HepG2 (cell line): ENCODE data around the gene TNIP1. TPM values are rescaled to one million over a fixed set of nuclear protein-coding genes. Genes with fewer than 3 reads are reported as not detected.
A peak's percentile ranks its signal among the peaks of the same experiment; 100 is the strongest.

Experiments
- GFI1 ChIP-seq: sonication (generic); formaldehyde crosslinking; IDR thresholded peaks from 2 replicates; pipeline ENCODE4 v1.5.0; 2020; ENCODE audit warnings: missing genetic modification reagents, mild to moderate bottlenecking, borderline replicate concordance
- KDM1A ChIP-seq: IDR thresholded peaks from 2 replicates; pipeline ENCODE4 v1.6.1; 2016; ENCODE audit warnings: missing compliant biosample characterization
- MEF2D ChIP-seq: sonication (generic); formaldehyde crosslinking; IDR thresholded peaks from 2 replicates; pipeline ENCODE4 v1.5.1; 2020; ENCODE audit warnings: mild to moderate bottlenecking, missing genetic modification reagents
- MIER2 ChIP-seq: IDR thresholded peaks from 2 replicates; pipeline ENCODE4 v1.6.1; 2016; ENCODE audit warnings: missing biosample characterization, missing genetic modification reagents
- NFE2 ChIP-seq: sonication (generic); formaldehyde crosslinking; IDR thresholded peaks from 2 replicates; pipeline ENCODE4 v1.4.0; 2020; ENCODE audit warnings: missing genetic modification reagents
- NFRKB ChIP-seq: fragments of 450-650 bp; IDR thresholded peaks from 2 replicates; pipeline ENCODE4 v1.6.1; 2017
- SMAD1 ChIP-seq: sonication (generic); formaldehyde crosslinking; IDR thresholded peaks from 2 replicates; pipeline ENCODE4 v1.4.0; 2020; ENCODE audit warnings: missing genetic modification reagents, low read depth, mild to moderate bottlenecking, borderline replicate concordance
- YEATS4 ChIP-seq: sonication (generic); formaldehyde crosslinking; IDR thresholded peaks from 2 replicates; pipeline ENCODE4 v1.4.0; 2020; ENCODE audit warnings: missing genetic modification reagents, borderline replicate concordance
- ZBTB21 ChIP-seq: sonication (generic); formaldehyde crosslinking; IDR thresholded peaks from 2 replicates; pipeline ENCODE4 v1.4.0; 2020; ENCODE audit warnings: missing genetic modification reagents
- ZEB1 ChIP-seq: IDR thresholded peaks from 2 replicates; pipeline ENCODE4 v1.6.1; 2012; ENCODE audit warnings: mild to moderate bottlenecking, low read depth, inconsistent platforms; ENCODE audit not compliant: insufficient replicate concordance
- ZNF136 ChIP-seq: sonication (generic); formaldehyde crosslinking; IDR thresholded peaks from 2 replicates; pipeline ENCODE4 v1.8.1; 2022; ENCODE audit warnings: low read depth, mild to moderate bottlenecking, moderate library complexity, missing genetic modification reagents
- ZNF335 ChIP-seq: sonication (generic); formaldehyde crosslinking; IDR thresholded peaks from 2 replicates; pipeline ENCODE4 v1.4.0; 2020; ENCODE audit warnings: missing genetic modification reagents
- ZNF776 ChIP-seq: sonication (generic); formaldehyde crosslinking; IDR thresholded peaks from 2 replicates; pipeline ENCODE4 v1.4.0; 2020; ENCODE audit warnings: mild to moderate bottlenecking, missing genetic modification reagents
- ZNF879 ChIP-seq: sonication (generic); formaldehyde crosslinking; IDR thresholded peaks from 2 replicates; pipeline ENCODE4 v1.8.1; 2023; ENCODE audit warnings: missing genetic modification reagents
- polyA plus RNA-seq, 8 experiments: library from polyadenylated mRNA; depleted of rRNA in 3 of 8; stranded (reverse) in 7 of 8; unstranded in 1 of 8; fragments of >200 nt; fragmentation: Illumina TruSeq in 4 of 8; extraction: Trizol in 4 of 8; gene quantifications; 2 replicates each; pipeline versions ENCODE4 v1.2.1 to v1.2.3, GENCODE V29; 2011 to 2016; ENCODE audit warnings: low read depth in 4 of 8, missing spikeins in 1 of 8, mixed read lengths in 1 of 8; ENCODE audit not compliant: insufficient read depth in 1 of 8
- total RNA-seq, 5 experiments: library from RNA; depleted of rRNA; stranded (reverse); fragments of >200 nt; fragmentation: Illumina TruSeq; extraction: Trizol; gene quantifications; 2 replicates each; pipeline ENCODE4 v1.2.3, GENCODE V29; 2016; ENCODE audit warnings: low read depth in 1 of 5
- TF ChIP-seq, protein P1 (sequence below): sonication (generic); formaldehyde crosslinking; IDR thresholded peaks from 2 replicates; pipeline ENCODE4 v1.8.0; 2022; ENCODE audit warnings: low read depth, missing genetic modification reagents
- TF ChIP-seq, protein P2 (sequence below): sonication (generic); formaldehyde crosslinking; IDR thresholded peaks from 2 replicates; pipeline ENCODE4 v1.4.0; 2020; ENCODE audit warnings: missing genetic modification reagents, borderline replicate concordance
- TF ChIP-seq, protein P3 (sequence below): IDR thresholded peaks from 2 replicates; pipeline ENCODE4 v1.6.1; 2018; ENCODE audit warnings: missing genetic modification reagents
- TF ChIP-seq, protein P4 (sequence below): sonication (generic); formaldehyde crosslinking; IDR thresholded peaks from 2 replicates; pipeline ENCODE4 v1.4.0; 2020; ENCODE audit warnings: low read depth, mild to moderate bottlenecking, missing genetic modification reagents
- TF ChIP-seq, protein P5 (sequence below), 2 experiments: sonication (generic) in 1 of 2; formaldehyde crosslinking in 1 of 2; IDR thresholded peaks; 2 replicates each; pipeline versions ENCODE4 v1.5.1 to v1.6.1; 2011 to 2020; ENCODE audit warnings: borderline replicate concordance in 1 of 2, low read depth in 1 of 2, low read length in 1 of 2, mild to moderate bottlenecking in 1 of 2, missing genetic modification reagents in 1 of 2, moderate library complexity in 1 of 2

The TNIP1 gene
- total and polyA plus RNA-seq, 2 of the 13 experiments (the other 11 are each of a cell fraction or from before 2014, with no cell fraction given), result 26.2 to 45.9 TPM

DNA sequence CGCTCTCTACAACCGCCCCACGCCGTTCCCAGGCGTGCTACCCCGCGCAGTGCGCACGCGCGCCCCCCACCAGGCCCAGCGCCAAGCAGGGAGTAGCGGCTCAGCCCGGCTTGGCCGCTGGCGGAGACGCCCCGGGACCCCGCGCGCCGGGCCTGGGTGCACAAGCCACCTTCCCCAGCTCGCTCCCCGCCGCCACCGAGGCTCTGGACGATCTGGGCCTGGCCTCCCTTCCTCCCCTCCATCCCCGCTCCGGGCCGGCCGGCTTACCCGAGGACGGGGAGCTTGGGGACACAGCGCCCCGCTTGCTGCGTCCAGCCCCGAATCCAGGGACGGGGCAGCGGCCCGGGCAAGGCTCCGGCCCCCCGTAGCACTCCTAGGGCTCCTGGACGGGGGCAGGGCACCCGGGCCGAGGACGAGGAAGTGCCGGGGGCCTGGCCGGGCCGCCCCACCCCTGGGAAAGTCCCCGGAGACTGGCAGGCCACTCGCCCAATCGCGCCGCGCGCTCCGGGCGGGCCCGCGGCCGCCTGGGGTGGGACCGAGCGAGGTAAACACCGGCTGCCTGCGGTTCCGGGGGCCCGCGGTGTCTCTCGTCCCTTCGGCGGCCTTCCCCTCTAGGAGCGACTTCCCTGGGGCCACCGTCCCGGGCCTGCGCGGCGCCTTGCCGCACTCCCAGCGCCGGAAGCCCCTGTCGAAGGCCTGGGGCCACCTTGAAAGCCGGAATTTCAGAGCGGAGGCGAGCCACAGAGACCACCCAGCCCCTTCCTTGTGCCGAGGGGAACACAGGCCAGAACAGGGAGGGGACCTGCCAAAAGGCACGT, at the start of gene TNIP1 (continued):
- TF ChIP-seq, protein P1, sequence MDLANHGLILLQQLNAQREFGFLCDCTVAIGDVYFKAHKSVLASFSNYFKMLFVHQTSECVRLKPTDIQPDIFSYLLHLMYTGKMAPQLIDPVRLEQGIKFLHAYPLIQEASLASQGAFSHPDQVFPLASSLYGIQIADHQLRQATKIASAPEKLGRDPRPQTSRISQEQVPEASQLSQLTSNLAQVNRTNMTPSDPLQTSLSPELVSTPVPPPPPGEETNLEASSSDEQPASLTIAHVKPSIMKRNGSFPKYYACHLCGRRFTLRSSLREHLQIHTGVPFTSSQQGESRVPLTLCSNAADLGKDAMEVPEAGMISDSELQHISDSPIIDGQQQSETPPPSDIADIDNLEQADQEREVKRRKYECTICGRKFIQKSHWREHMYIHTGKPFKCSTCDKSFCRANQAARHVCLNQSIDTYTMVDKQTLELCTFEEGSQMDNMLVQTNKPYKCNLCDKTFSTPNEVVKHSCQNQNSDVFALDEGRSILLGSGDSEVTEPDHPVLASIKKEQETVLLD (CRISPR knock-in tag), result no peak; the same call in 1 of the 2 replicates
- TF ChIP-seq, protein P2, sequence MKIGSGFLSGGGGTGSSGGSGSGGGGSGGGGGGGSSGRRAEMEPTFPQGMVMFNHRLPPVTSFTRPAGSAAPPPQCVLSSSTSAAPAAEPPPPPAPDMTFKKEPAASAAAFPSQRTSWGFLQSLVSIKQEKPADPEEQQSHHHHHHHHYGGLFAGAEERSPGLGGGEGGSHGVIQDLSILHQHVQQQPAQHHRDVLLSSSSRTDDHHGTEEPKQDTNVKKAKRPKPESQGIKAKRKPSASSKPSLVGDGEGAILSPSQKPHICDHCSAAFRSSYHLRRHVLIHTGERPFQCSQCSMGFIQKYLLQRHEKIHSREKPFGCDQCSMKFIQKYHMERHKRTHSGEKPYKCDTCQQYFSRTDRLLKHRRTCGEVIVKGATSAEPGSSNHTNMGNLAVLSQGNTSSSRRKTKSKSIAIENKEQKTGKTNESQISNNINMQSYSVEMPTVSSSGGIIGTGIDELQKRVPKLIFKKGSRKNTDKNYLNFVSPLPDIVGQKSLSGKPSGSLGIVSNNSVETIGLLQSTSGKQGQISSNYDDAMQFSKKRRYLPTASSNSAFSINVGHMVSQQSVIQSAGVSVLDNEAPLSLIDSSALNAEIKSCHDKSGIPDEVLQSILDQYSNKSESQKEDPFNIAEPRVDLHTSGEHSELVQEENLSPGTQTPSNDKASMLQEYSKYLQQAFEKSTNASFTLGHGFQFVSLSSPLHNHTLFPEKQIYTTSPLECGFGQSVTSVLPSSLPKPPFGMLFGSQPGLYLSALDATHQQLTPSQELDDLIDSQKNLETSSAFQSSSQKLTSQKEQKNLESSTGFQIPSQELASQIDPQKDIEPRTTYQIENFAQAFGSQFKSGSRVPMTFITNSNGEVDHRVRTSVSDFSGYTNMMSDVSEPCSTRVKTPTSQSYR (CRISPR knock-in tag), result peak; percentile 29; the same call in 1 of the 2 replicates
- TF ChIP-seq MEF2D (CRISPR knock-in tag), result peak; percentile 79
- no peak for TF ChIP-seq NFE2 (CRISPR knock-in tag)
- TF ChIP-seq MIER2 (CRISPR knock-in tag), result no peak
- peak; percentile 98 for TF ChIP-seq YEATS4 (CRISPR knock-in tag)
- TF ChIP-seq, protein P3, sequence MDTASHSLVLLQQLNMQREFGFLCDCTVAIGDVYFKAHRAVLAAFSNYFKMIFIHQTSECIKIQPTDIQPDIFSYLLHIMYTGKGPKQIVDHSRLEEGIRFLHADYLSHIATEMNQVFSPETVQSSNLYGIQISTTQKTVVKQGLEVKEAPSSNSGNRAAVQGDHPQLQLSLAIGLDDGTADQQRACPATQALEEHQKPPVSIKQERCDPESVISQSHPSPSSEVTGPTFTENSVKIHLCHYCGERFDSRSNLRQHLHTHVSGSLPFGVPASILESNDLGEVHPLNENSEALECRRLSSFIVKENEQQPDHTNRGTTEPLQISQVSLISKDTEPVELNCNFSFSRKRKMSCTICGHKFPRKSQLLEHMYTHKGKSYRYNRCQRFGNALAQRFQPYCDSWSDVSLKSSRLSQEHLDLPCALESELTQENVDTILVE, result peak; percentile 96; the same call in 1 of the 2 replicates
- peak; percentile 42 for TF ChIP-seq ZEB1
- TF ChIP-seq NFRKB, result no peak
- TF ChIP-seq SMAD1 (CRISPR knock-in tag), result peak; percentile 92; the same call in 1 of the 2 replicates
- peak; percentile 70; the same call in 1 of the 2 replicates for TF ChIP-seq ZNF335 (CRISPR knock-in tag)
- TF ChIP-seq, protein P4, sequence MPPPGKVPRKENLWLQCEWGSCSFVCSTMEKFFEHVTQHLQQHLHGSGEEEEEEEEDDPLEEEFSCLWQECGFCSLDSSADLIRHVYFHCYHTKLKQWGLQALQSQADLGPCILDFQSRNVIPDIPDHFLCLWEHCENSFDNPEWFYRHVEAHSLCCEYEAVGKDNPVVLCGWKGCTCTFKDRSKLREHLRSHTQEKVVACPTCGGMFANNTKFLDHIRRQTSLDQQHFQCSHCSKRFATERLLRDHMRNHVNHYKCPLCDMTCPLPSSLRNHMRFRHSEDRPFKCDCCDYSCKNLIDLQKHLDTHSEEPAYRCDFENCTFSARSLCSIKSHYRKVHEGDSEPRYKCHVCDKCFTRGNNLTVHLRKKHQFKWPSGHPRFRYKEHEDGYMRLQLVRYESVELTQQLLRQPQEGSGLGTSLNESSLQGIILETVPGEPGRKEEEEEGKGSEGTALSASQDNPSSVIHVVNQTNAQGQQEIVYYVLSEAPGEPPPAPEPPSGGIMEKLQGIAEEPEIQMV (CRISPR knock-in tag), result 0 out of 2 replicates have a peak, but pooled peaks have one; percentile 68
- TF ChIP-seq KDM1A (CRISPR knock-in tag), result no peak
- TF ChIP-seq ZNF879 (CRISPR knock-in tag), result peak; percentile 72; the same call in 1 of the 2 replicates
- TF ChIP-seq ZBTB21 (CRISPR knock-in tag), result no peak
- TF ChIP-seq, protein P5, sequence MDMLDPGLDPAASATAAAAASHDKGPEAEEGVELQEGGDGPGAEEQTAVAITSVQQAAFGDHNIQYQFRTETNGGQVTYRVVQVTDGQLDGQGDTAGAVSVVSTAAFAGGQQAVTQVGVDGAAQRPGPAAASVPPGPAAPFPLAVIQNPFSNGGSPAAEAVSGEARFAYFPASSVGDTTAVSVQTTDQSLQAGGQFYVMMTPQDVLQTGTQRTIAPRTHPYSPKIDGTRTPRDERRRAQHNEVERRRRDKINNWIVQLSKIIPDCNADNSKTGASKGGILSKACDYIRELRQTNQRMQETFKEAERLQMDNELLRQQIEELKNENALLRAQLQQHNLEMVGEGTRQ (IDR thresholded peaks at IDR 0.05; ENCODE audit: low read depth, low read length), result no peak
- TF ChIP-seq, protein P5 (CRISPR knock-in tag; IDR thresholded peaks at IDR 0.05; ENCODE audit: borderline replicate concordance), result no peak; the same call in 1 of the 2 replicates
- peak; percentile 71 for TF ChIP-seq ZNF776
- peak; percentile 84 for TF ChIP-seq GFI1
- TF ChIP-seq ZNF136, result 0 out of 2 replicates have a peak, but pooled peaks have one; percentile 16
